Measurements from ENCODE around the gene ASS1.
"Not testable (repeated sequence)": the region's sequence is repeated elsewhere in the genome, so short reads cannot be mapped to it uniquely, and the experiment has no call there.

Gene ASS1

GRCh38 chr9:130432796-130433167 lies 12.0 kb upstream of the ASS1 start:
- intact Hi-C loops (cut with DNase I) = no loop called here
- DNase-seq = peak in 2 of 10 donors; percentile 58 to 76

- DNase-seq = peak in 4 of 10 donors; percentile 37 to 93 (median 82)
- intact Hi-C loops (cut with DNase I) = no loop called here
These were observed 11.4 kb upstream of the ASS1 start for GRCh38 chr9:130433168-130433946.

- no peak for DNase-seq
- intact Hi-C loops (cut with DNase I) = no loop called here
These were observed 10.9 kb upstream of the ASS1 start for GRCh38 chr9:130433947-130434262.

GRCh38 chr9:130434656-130435055 lies 10.1 kb upstream of the ASS1 start:
- peak in 2 of 10 donors; percentile 5 to 60 for DNase-seq
- intact Hi-C loops (cut with DNase I) = not testable (repeated sequence)

- intact Hi-C loops (cut with DNase I) = no loop called here
- DNase-seq = peak in 3 of 10 donors; percentile 18 to 53 (median 38)
These were observed 7.6 kb upstream of the ASS1 start for GRCh38 chr9:130437011-130437789.

GRCh38 chr9:130438382-130438981 lies 6.3 kb upstream of the ASS1 start:
- intact Hi-C loops (cut with DNase I) = no loop called here
- peak in 1 of 10 donors; percentile 49 for DNase-seq

- no peak for DNase-seq
- intact Hi-C loops (cut with DNase I) = no loop called here
These were observed 3.7 kb upstream of the ASS1 start for GRCh38 chr9:130441031-130441430.

GRCh38 chr9:130442746-130443455 lies 1.9 kb upstream of the ASS1 start:
- peak in 1 of 10 donors; percentile 54 for DNase-seq
- intact Hi-C loops (cut with DNase I) = no loop called here

- DNase-seq = peak in 1 of 10 donors; percentile 45
- intact Hi-C loops (cut with DNase I) = no loop called here
These were observed 1.3 kb upstream of the ASS1 start for GRCh38 chr9:130443456-130443801.

GRCh38 chr9:130443840-130444492 lies 795 bp upstream of the ASS1 start:
- DNase-seq = peak in 1 of 10 donors; percentile 78
- intact Hi-C loops (cut with DNase I) = no loop called here

GRCh38 chr9:130445268-130445983 lies 665 bp downstream of the ASS1 start:
- intact Hi-C loops (cut with DNase I) = no loop called here
- DNase-seq = peak in 1 of 10 donors; percentile 66

GRCh38 chr9:130446101-130446861 lies 1.5 kb downstream of the ASS1 start:
- DNase-seq = peak in 5 of 10 donors; percentile 41 to 90 (median 83)
- intact Hi-C loops (cut with DNase I) = no loop called here

- DNase-seq = peak in 1 of 10 donors; percentile 45
- intact Hi-C loops (cut with DNase I) = no loop called here
These were observed 2.5 kb downstream of the ASS1 start for GRCh38 chr9:130447193-130447816.

GRCh38 chr9:130448035-130448624 lies 3.4 kb downstream of the ASS1 start:
- intact Hi-C loops (cut with DNase I) = no loop called here

GRCh38 chr9:130448771-130449603 lies 4.2 kb downstream of the ASS1 start:
- intact Hi-C loops (cut with DNase I) = no loop called here
- DNase-seq = peak in 1 of 10 donors; percentile 43

More at GRCh38 chr9:130448035-130448624, 3.4 kb downstream of the ASS1 start:
- DNase-seq = no peak

GRCh38 chr9:130450344-130451003 lies 5.7 kb downstream of the ASS1 start:
- DNase-seq = peak in 1 of 10 donors; percentile 81
- intact Hi-C loops (cut with DNase I) = no loop called here

GRCh38 chr9:130451004-130451390 lies 6.2 kb downstream of the ASS1 start:
- DNase-seq = no peak
- intact Hi-C loops (cut with DNase I) = no loop called here
